GM12878 (cell line): ENCODE measurements around the gene AEBP2. TPM values are rescaled to one million over a fixed set of nuclear protein-coding genes. Genes with fewer than 3 reads are reported as not detected.
A peak's percentile ranks its signal among the peaks of the same experiment; 100 is the strongest.

Experiments used
- ATAC-seq: fragments of 200-7000 bp; cut with Tn5 transposase; 3 replicates; pipeline ENCODE4 v1.9.1; 2020; ENCODE audit warnings: mild to moderate bottlenecking, moderate library complexity
- BruUV-seq: library from RNA; stranded (reverse); fragments of 400-500 nt; replicated peaks from 2 replicates; lab custom pipeline; 2021; lab: Mats Ljungman, UMichigan
- CTCF ChIA-PET: fragments of 300-600 bp; sonication (Branson Sonifier 250); formaldehyde crosslinking; extraction: SDS; loops from one replicate; lab custom pipeline; 2021; ENCODE audit warnings: inconsistent platforms; lab: Yijun Ruan, JAX
- POLR2A ChIA-PET: fragments of 350-600 bp; formaldehyde crosslinking; extraction: SDS; loops from one replicate; lab custom pipeline; 2021; ENCODE audit warnings: inconsistent platforms; lab: Charles Lee
- RAD21 ChIA-PET: fragments of 300-600 bp; sonication (Branson Sonifier 250); formaldehyde crosslinking; loops from one replicate; lab custom pipeline; 2023; ENCODE audit warnings: antibody characterized with exemption; ENCODE audit not compliant: unreplicated experiment; lab: Charles Lee
- SMC1A ChIA-PET: fragments of 300-600 bp; sonication (Branson Sonifier 250); formaldehyde crosslinking; loops from one replicate; lab custom pipeline; 2023; ENCODE audit not compliant: unreplicated experiment, uncharacterized antibody; lab: Charles Lee
- DNase-seq: peaks from one replicate; pipeline ENCODE4 v3.0.0-alpha.2; 2011; ENCODE audit warnings: low read depth, low spot score
- FAIRE-seq: peaks from 3 replicates; lab custom pipeline; 2011; peaks lifted over from hg19 to GRCh38; lab: Jason Lieb, UNC
- H2AFZ ChIP-seq: 2 replicates; pipeline ENCODE4 v1.6.0; 2011; ENCODE audit warnings: low read depth, low read length, control low read depth; ENCODE audit not compliant: control insufficient read depth
- H3K27ac ChIP-seq: 2 replicates; pipeline ENCODE4 v1.5.1; 2011; ENCODE audit warnings: control low read depth; ENCODE audit not compliant: control insufficient read depth, insufficient read depth
- H3K27me3 ChIP-seq, 2 experiments: replicated peaks in 1 of 2; 2 replicates each; pipeline versions ENCODE4 v1.6.0 to v1.6.1; 2011; ENCODE audit warnings: low read length in 1 of 2; ENCODE audit not compliant: control insufficient read depth in 2 of 2, insufficient read depth in 2 of 2
- H3K36me3 ChIP-seq, 2 experiments: 2 replicates each; pipeline ENCODE4 v1.5.1; 2011; ENCODE audit warnings: low read length in 1 of 2; ENCODE audit not compliant: control insufficient read depth in 2 of 2, insufficient read depth in 2 of 2
- H3K4me1 ChIP-seq: 2 replicates; pipeline ENCODE4 v1.6.1; 2011; ENCODE audit warnings: mild to moderate bottlenecking, low read length, moderate library complexity, mixed read lengths; ENCODE audit not compliant: control insufficient read depth, insufficient read depth
- H3K4me2 ChIP-seq: 2 replicates; pipeline ENCODE4 v1.6.0; 2011; ENCODE audit warnings: control low read depth; ENCODE audit not compliant: control insufficient read depth, insufficient read depth
- H3K4me3 ChIP-seq: fragments of 200-600 bp; sonication (generic); 2 replicates; pipeline ENCODE4 v1.5.1; 2016
- H3K79me2 ChIP-seq: 2 replicates; pipeline ENCODE4 v1.6.0; 2011; ENCODE audit warnings: low read length; ENCODE audit not compliant: control insufficient read depth, insufficient read depth
- H3K9ac ChIP-seq: 2 replicates; pipeline ENCODE4 v1.8.0; 2011; ENCODE audit warnings: low read length, control low read depth, mixed read lengths; ENCODE audit not compliant: control insufficient read depth, insufficient read depth
- H3K9me3 ChIP-seq: replicated peaks from 3 replicates; pipeline ENCODE4 v1.5.1; 2011; ENCODE audit warnings: mild to moderate bottlenecking, low read length; ENCODE audit not compliant: control insufficient read depth, insufficient read depth
- H4K20me1 ChIP-seq: 2 replicates; pipeline ENCODE4 v1.6.0; 2011; ENCODE audit not compliant: control insufficient read depth, insufficient read depth
- CHD2 ChIP-seq: IDR thresholded peaks from 2 replicates; pipeline ENCODE4 v1.6.1; 2011; ENCODE audit warnings: low read depth, low read length, improper control_type of control experiment, borderline replicate concordance
- EP300 ChIP-seq, 2 experiments: fragments of 150-350 bp in 1 of 2; IDR thresholded peaks; 2 replicates each; pipeline ENCODE4 v1.6.1; 2011 to 2012; ENCODE audit warnings: low read depth in 2 of 2, low read length in 2 of 2, borderline replicate concordance in 1 of 2, improper control_type of control experiment in 1 of 2, inconsistent platforms in 1 of 2; ENCODE audit not compliant: control insufficient read depth in 1 of 2
- HCFC1 ChIP-seq: fragments of 150-350 bp; IDR thresholded peaks from 2 replicates; pipeline ENCODE4 v1.6.1; 2014; ENCODE audit warnings: low read length
- JUNB ChIP-seq: IDR thresholded peaks from 2 replicates; pipeline ENCODE4 v1.6.1; 2016; ENCODE audit warnings: antibody characterized with exemption, mild to moderate bottlenecking
- MYC ChIP-seq: IDR thresholded peaks from 2 replicates; pipeline ENCODE4 v1.6.1; 2011; ENCODE audit warnings: mild to moderate bottlenecking, low read length, moderate library complexity, inconsistent platforms; ENCODE audit not compliant: insufficient read depth, insufficient replicate concordance, insufficient read length, severe bottlenecking
- PAX5 ChIP-seq: IDR thresholded peaks from 2 replicates; pipeline ENCODE4 v1.6.1; 2011; ENCODE audit warnings: low read depth, low read length, borderline replicate concordance
- POLR2AphosphoS2 ChIP-seq: IDR thresholded peaks from 2 replicates; pipeline ENCODE4 v1.6.1; 2011; ENCODE audit warnings: low read depth, mild to moderate bottlenecking, low read length, improper control_type of control experiment, moderate library complexity
- SIN3A ChIP-seq: IDR thresholded peaks from 2 replicates; pipeline ENCODE4 v1.6.1; 2012; ENCODE audit warnings: low read depth, low read length, improper control_type of control experiment
- SP1 ChIP-seq: IDR thresholded peaks from one replicate; pipeline ENCODE4 v1.6.1; 2011; ENCODE audit warnings: low read depth, low read length
- STAT3 ChIP-seq: IDR thresholded peaks from 2 replicates; pipeline ENCODE4 v1.6.1; 2011; ENCODE audit warnings: low read depth, low read length, improper control_type of control experiment
- ZNF207 ChIP-seq: fragments of 450-650 bp; IDR thresholded peaks from 2 replicates; pipeline ENCODE4 v1.6.1; 2014; ENCODE audit warnings: antibody characterized with exemption, mild to moderate bottlenecking, borderline replicate concordance
- WGBS: methylation state at CpG from one replicate; pipeline ENCODE4 v1.1.6; 2016; ENCODE audit warnings: low lambda C conversion rate; ENCODE audit not compliant: insufficient replicate concordance, insufficient coverage; ENCODE audit errors: missing lambda C conversion rate; 5-methylcytosine and 5-hydroxymethylcytosine counted together
- in situ Hi-C: fragments of 300-500 bp; cut with MboI; formaldehyde crosslinking; loops from 9 replicates; pipeline ENCODE4 v1.14.3; 2018; ENCODE audit warnings: mixed read lengths
- intact Hi-C: fragments of 100-400 bp; cut with micrococcal nuclease; formaldehyde crosslinking; loops from one replicate; pipeline ENCODE4 v1.14.2; 2022; ENCODE audit not compliant: unreplicated experiment
- polyA plus RNA-seq, 11 experiments: library from polyadenylated mRNA; depleted of rRNA in 4 of 11; unstranded in 6 of 11; stranded (reverse) in 5 of 11; fragments of >200 nt; fragmentation: Nextera tagmentation in 4 of 11; fragmentation: Illumina TruSeq in 1 of 11; extraction: Ambion mirVana in 4 of 11; extraction: Trizol in 1 of 11; gene quantifications; 1 replicate in 1 of 11; 2 replicates in 10 of 11; pipeline versions ENCODE4 v1.2.1 to v1.2.3, GENCODE V29; 2011 to 2016; ENCODE audit warnings: inconsistent platforms in 2 of 11, missing spikeins in 2 of 11, low read depth in 1 of 11
- total RNA-seq, 4 experiments: library from RNA; depleted of rRNA in 3 of 4; stranded (reverse); fragments of >200 nt in 3 of 4; fragmentation: Illumina TruSeq in 1 of 4; extraction: Trizol in 1 of 4; gene quantifications; 2 replicates each; pipeline versions ENCODE4 v1.2.1 to v1.2.3, GENCODE V29; 2013 to 2021
- TF ChIP-seq, protein P1 (sequence below): fragments of 450-650 bp; conservative IDR thresholded peaks from 2 replicates; pipeline ENCODE4 v1.6.1; 2017; ENCODE audit warnings: mild to moderate bottlenecking, moderate library complexity
- TF ChIP-seq, protein P2 (sequence below): fragments of 450-650 bp; IDR thresholded peaks from 2 replicates; pipeline ENCODE4 v1.6.1; 2017; ENCODE audit warnings: mild to moderate bottlenecking

The AEBP2 gene
- total and polyA plus RNA-seq, 10 of the 15 experiments (the other 5 are each of a cell fraction or from before 2014, with no cell fraction given): 17.6 to 126 (median 44.8) TPM

DNA sequence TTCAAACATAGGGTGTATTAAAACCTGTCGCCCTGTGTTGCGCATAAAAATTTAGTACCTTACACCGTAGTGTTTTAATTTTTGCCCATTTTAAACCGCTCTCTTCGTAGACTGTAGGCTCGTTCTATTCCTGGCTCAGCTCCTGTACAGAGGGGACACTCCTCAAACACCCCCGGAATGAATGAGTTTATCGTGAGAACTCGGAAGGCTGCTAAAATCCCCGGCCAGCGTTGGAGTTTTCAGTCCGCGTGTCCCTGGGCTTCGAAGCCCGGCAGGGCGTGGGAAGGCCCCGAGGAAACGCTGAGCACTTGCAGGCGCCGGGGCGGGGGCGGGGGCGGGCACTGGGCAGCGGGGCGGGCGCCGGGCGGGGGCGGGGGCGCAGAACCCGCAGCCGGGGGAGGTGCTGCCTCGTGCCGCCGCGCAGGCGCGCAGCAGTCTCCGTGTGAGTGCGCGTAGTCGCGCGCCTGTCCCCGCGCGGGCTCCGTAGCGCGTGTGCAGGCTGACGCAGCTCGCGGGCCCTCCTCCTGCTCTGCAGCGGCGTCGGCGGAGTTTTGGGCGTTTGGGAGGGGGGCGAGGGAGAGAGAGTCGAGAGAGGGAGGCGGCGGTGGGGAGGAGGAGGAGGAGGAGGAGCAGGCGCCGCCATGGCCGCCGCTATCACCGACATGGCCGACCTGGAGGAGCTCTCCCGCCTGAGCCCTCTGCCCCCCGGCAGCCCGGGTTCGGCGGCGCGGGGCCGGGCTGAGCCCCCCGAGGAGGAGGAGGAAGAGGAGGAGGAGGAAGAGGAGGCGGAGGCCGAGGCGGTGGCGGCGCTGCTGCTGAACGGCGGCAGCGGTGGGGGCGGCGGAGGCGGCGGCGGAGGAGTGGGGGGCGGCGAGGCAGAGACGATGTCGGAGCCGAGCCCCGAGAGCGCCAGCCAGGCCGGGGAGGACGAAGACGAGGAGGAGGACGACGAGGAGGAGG, at the start of gene AEBP2 (continued):
- TF ChIP-seq STAT3 (no peak), CHD2 (peak; percentile 30), JUNB (no peak), MYC (peak; percentile 90), SP1 (peak; percentile 29), ZNF207 (no peak)
- TF ChIP-seq, protein P1, sequence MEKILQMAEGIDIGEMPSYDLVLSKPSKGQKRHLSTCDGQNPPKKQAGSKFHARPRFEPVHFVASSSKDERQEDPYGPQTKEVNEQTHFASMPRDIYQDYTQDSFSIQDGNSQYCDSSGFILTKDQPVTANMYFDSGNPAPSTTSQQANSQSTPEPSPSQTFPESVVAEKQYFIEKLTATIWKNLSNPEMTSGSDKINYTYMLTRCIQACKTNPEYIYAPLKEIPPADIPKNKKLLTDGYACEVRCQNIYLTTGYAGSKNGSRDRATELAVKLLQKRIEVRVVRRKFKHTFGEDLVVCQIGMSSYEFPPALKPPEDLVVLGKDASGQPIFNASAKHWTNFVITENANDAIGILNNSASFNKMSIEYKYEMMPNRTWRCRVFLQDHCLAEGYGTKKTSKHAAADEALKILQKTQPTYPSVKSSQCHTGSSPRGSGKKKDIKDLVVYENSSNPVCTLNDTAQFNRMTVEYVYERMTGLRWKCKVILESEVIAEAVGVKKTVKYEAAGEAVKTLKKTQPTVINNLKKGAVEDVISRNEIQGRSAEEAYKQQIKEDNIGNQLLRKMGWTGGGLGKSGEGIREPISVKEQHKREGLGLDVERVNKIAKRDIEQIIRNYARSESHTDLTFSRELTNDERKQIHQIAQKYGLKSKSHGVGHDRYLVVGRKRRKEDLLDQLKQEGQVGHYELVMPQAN: no peak; the same call in 1 of the 2 replicates

DNA sequence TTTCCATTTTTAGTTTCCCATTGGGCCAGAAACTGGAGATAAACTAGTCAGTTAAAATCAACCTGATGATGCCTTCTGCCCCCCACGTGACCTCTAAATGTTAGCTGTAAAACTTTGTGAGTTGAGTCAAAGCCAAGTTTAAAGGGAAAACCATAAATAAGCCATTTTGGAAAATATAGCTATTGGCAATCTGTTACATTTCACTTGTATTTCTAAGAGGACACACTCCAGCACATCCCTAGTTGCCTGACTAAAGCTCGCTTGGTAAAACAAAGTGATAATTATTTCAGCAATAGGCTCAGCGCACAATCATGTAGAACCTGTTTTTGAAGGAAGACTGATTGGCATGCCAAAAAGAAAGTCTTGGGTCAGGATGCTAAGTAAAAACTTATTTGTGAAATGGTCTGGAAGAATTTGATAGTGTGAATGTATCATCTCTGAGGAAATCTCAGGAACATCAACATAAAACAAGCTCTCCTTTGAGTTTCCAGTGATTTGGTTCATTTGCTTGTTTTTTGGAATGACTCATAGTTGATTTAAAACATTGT, 49.2 kb upstream of the AEBP2 start:
- Histone ChIP-seq H3K4me3 (no peak overlapping the region), H3K9ac (no peak overlapping the region), H2AFZ (no peak overlapping the region), H3K27me3 (no peaks in the 10 kb centered on the region), H3K79me2 (no peaks in the 10 kb centered on the region), H3K4me2 (no peak overlapping the region), H4K20me1 (no peaks in the 10 kb centered on the region), H3K4me1 (no peaks in the 10 kb centered on the region), H3K9me3 (no peaks in the 10 kb centered on the region), H3K27ac (no peak overlapping the region), H3K36me3 (no peaks in the 10 kb centered on the region)
- in situ Hi-C loops (no loop called here), intact Hi-C loops (no loop called here)
- FAIRE-seq (no peak), DNase-seq (no peak), ATAC-seq (no peak)
- SMC1A ChIA-PET: interaction anchor here (1.2 to 1.3 kb wide), 2 partner anchors 20 to 21 kb away, joined by 3 read pairs; no protein-coding TSS in a partner anchor
- CTCF ChIA-PET: interaction anchor here (0.5 kb wide), 1 partner anchor 35 kb away, joined by 3 read pairs; no protein-coding TSS in a partner anchor
- RAD21 ChIA-PET: no interaction called here
- BruUV-seq: no TSS peak
- POLR2A ChIA-PET: interaction anchor here (0.7 kb wide), 1 partner anchor 254 kb away, joined by 4 read pairs; no protein-coding TSS in a partner anchor
- WGBS: 50% methylated on average over 3 of the region's 3 CpGs
- TF ChIP-seq, protein P2, sequence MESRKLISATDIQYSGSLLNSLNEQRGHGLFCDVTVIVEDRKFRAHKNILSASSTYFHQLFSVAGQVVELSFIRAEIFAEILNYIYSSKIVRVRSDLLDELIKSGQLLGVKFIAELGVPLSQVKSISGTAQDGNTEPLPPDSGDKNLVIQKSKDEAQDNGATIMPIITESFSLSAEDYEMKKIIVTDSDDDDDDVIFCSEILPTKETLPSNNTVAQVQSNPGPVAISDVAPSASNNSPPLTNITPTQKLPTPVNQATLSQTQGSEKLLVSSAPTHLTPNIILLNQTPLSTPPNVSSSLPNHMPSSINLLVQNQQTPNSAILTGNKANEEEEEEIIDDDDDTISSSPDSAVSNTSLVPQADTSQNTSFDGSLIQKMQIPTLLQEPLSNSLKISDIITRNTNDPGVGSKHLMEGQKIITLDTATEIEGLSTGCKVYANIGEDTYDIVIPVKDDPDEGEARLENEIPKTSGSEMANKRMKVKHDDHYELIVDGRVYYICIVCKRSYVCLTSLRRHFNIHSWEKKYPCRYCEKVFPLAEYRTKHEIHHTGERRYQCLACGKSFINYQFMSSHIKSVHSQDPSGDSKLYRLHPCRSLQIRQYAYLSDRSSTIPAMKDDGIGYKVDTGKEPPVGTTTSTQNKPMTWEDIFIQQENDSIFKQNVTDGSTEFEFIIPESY: no peak
- TF ChIP-seq SIN3A (no peak), PAX5 (no peak), HCFC1 (no peak), EP300 (IDR thresholded peaks at IDR 0.05; ENCODE audit: borderline replicate concordance in 1 of 2, control insufficient read depth in 1 of 2, low read depth in 2 of 2, low read length in 2 of 2) (no peak), POLR2AphosphoS2 (no peak)
